Subcutaneous abdominal adipose tissue (tissue), 5 donors: Measurements from ENCODE around the gene NECAB2.

Experiments used
- H3K27ac ChIP-seq: one replicate; pipeline ENCODE4 v1.7.0; 2013; ENCODE audit warnings: low read depth, mild to moderate bottlenecking, inconsistent platforms, low read length, moderate library complexity
- H3K27me3 ChIP-seq, 5 donors: one replicate each; pipeline ENCODE4 v1.7.0; 2013; ENCODE audit warnings: low read length in 5 of 5, inconsistent platforms in 1 of 5; ENCODE audit not compliant: control insufficient read depth in 5 of 5, insufficient read depth in 4 of 5
- H3K36me3 ChIP-seq, 5 donors: one replicate each; pipeline ENCODE4 v1.7.0; 2013; ENCODE audit warnings: low read length in 5 of 5; ENCODE audit not compliant: control insufficient read depth in 5 of 5, insufficient read depth in 5 of 5
- H3K4me1 ChIP-seq, 5 donors: one replicate each; pipeline ENCODE4 v1.7.0; 2013; ENCODE audit warnings: low read length in 5 of 5, mild to moderate bottlenecking in 3 of 5, moderate library complexity in 1 of 5; ENCODE audit not compliant: control insufficient read depth in 5 of 5, insufficient read depth in 5 of 5
- H3K4me3 ChIP-seq, 5 donors: one replicate each; pipeline ENCODE4 v1.7.0; 2013; ENCODE audit warnings: low read length in 5 of 5, low read depth in 1 of 5
- H3K9ac ChIP-seq, 5 donors: one replicate each; pipeline ENCODE4 v1.7.0; 2013; ENCODE audit warnings: low read length in 5 of 5, mild to moderate bottlenecking in 4 of 5, moderate library complexity in 3 of 5
- H3K9me3 ChIP-seq, 5 donors: one replicate each; pipeline ENCODE4 v1.7.0; 2013; ENCODE audit warnings: low read length in 5 of 5; ENCODE audit not compliant: control insufficient read depth in 5 of 5
- donor health status: healthy.
- donor health status: healthy.
- donor health status: healthy.
- donor health status: healthy.
- donor health status: healthy.

NECAB2 gene

GRCh38 chr16:84041881-84042280 is 73.8 kb downstream of the NECAB2 start:
- Histone ChIP-seq H3K27me3 (peaks cover 9 to 41% (median 36%) of the 10 kb centered on the region in 5 donors), H3K36me3 (peaks cover 0 to under 1% (median 0%) of the 10 kb centered on the region in 5 donors), H3K27ac (no peak overlapping the region), H3K4me1 (peaks cover 0 to 8% (median 0%) of the 10 kb centered on the region in 5 donors), H3K9me3 (peaks cover 0 to 3% (median 0%) of the 10 kb centered on the region in 5 donors), H3K4me3 (no peak overlapping the region), H3K9ac (no peak overlapping the region)

- H3K4me3 ChIP-seq, result no peak within 1 kb of the TSS
- no peak within 1 kb of the TSS for H3K27ac ChIP-seq
- H3K9me3 ChIP-seq, result no peaks in the 10 kb centered on the region
- no peak within 1 kb of the TSS for H3K9ac ChIP-seq
- H3K36me3 ChIP-seq, result peaks cover 0 to 5% (median 0%) of the 10 kb centered on the region in 5 donors
- peaks cover 7 to 41% (median 36%) of the 10 kb centered on the region in 5 donors for H3K27me3 ChIP-seq
- H3K4me1 ChIP-seq, result peaks cover 0 to 8% (median 0%) of the 10 kb centered on the region in 5 donors
Observed at GRCh38 chr16:84042308-84042878, 74.3 kb downstream of the NECAB2 start, which contains the start of gene SLC38A8. TSS of gene SLC38A8 (minus strand) at chr16:84042795. CDS start at chr16:84042157, 638 bp downstream.

- Histone ChIP-seq H3K9me3 (no peaks in the 10 kb centered on the region), H3K27ac (no peak overlapping the region), H3K27me3 (peaks cover 7 to 41% (median 36%) of the 10 kb centered on the region in 5 donors), H3K4me3 (no peak overlapping the region), H3K36me3 (peaks cover 0 to 10% (median under 1%) of the 10 kb centered on the region in 5 donors), H3K4me1 (peaks cover 0 to 8% (median 0%) of the 10 kb centered on the region in 5 donors), H3K9ac (no peak overlapping the region)
Observed at GRCh38 chr16:84042879-84043485, 74.9 kb downstream of the NECAB2 start.

- Histone ChIP-seq H3K27ac (no peak overlapping the region), H3K4me3 (no peak overlapping the region), H3K36me3 (peaks cover 0 to 16% (median 6%) of the 10 kb centered on the region in 5 donors), H3K9me3 (no peaks in the 10 kb centered on the region), H3K9ac (no peak overlapping the region), H3K4me1 (peaks cover 0 to 8% (median 0%) of the 10 kb centered on the region in 5 donors), H3K27me3 (peaks cover 7 to 41% (median 35%) of the 10 kb centered on the region in 5 donors)
Observed at GRCh38 chr16:84043486-84044117, 75.6 kb downstream of the NECAB2 start.

GRCh38 chr16:84044118-84044488 is 76.1 kb downstream of the NECAB2 start:
- H3K4me1 ChIP-seq, result peaks cover 0 to 8% (median 0%) of the 10 kb centered on the region in 5 donors
- H3K4me3 ChIP-seq, result no peak overlapping the region
- H3K9me3 ChIP-seq, result no peaks in the 10 kb centered on the region
- H3K9ac ChIP-seq, result no peak overlapping the region
- peaks cover 0 to 21% (median 11%) of the 10 kb centered on the region in 5 donors for H3K36me3 ChIP-seq
- peaks cover 4 to 38% (median 34%) of the 10 kb centered on the region in 5 donors for H3K27me3 ChIP-seq
- no peak overlapping the region for H3K27ac ChIP-seq

GRCh38 chr16:84045001-84045817 is 77.2 kb downstream of the NECAB2 start:
- Histone ChIP-seq H3K9ac (no peak overlapping the region), H3K4me3 (no peak overlapping the region), H3K9me3 (no peaks in the 10 kb centered on the region), H3K36me3 (peaks cover 0 to 32% (median 22%) of the 10 kb centered on the region in 5 donors), H3K27ac (no peak overlapping the region), H3K4me1 (peaks cover 0 to 8% (median 0%) of the 10 kb centered on the region in 5 donors), H3K27me3 (peaks cover 4 to 34% (median 30%) of the 10 kb centered on the region in 5 donors)

GRCh38 chr16:84045818-84046470 is 77.9 kb downstream of the NECAB2 start:
- Histone ChIP-seq H3K9me3 (no peaks in the 10 kb centered on the region), H3K27me3 (peaks cover 4 to 30% (median 29%) of the 10 kb centered on the region in 5 donors), H3K4me3 (no peak overlapping the region), H3K36me3 (peaks cover 0 to 39% (median 25%) of the 10 kb centered on the region in 5 donors), H3K27ac (no peak overlapping the region), H3K4me1 (peaks cover 0 to 8% (median 0%) of the 10 kb centered on the region in 5 donors), H3K9ac (no peak overlapping the region)

GRCh38 chr16:84047206-84047605 is 79.2 kb downstream of the NECAB2 start:
- H3K36me3 ChIP-seq, result peaks cover 0 to 51% (median 27%) of the 10 kb centered on the region in 5 donors
- peaks cover 0 to 8% (median 0%) of the 10 kb centered on the region in 5 donors for H3K4me1 ChIP-seq
- no peak overlapping the region for H3K27ac ChIP-seq

GRCh38 chr16:84047626-84048025 is 79.6 kb downstream of the NECAB2 start:
- Histone ChIP-seq H3K4me3 (no peak overlapping the region), H3K9ac (no peak overlapping the region), H3K27me3 (peaks cover 4 to 20% (median 16%) of the 10 kb centered on the region in 5 donors), H3K4me1 (peaks cover 0 to 8% (median 0%) of the 10 kb centered on the region in 5 donors), H3K9me3 (no peaks in the 10 kb centered on the region), H3K27ac (no peak overlapping the region), H3K36me3 (peaks cover 0 to 55% (median 31%) of the 10 kb centered on the region in 5 donors)

More at GRCh38 chr16:84047206-84047605, 79.2 kb downstream of the NECAB2 start:
- no peaks in the 10 kb centered on the region for H3K9me3 ChIP-seq
- H3K4me3 ChIP-seq, result no peak overlapping the region
- H3K27me3 ChIP-seq, result peaks cover 4 to 24% (median 19%) of the 10 kb centered on the region in 5 donors
- no peak overlapping the region for H3K9ac ChIP-seq
